Subcutaneous abdominal adipose tissue (tissue), 5 donors: ENCODE results near the gene VIT.

Experiments used
- H3K27ac ChIP-seq: one replicate; pipeline ENCODE4 v1.7.0; 2013; ENCODE audit warnings: low read depth, mild to moderate bottlenecking, inconsistent platforms, low read length, moderate library complexity
- H3K27me3 ChIP-seq, 5 donors: one replicate each; pipeline ENCODE4 v1.7.0; 2013; ENCODE audit warnings: low read length in 5 of 5, inconsistent platforms in 1 of 5; ENCODE audit not compliant: control insufficient read depth in 5 of 5, insufficient read depth in 4 of 5
- H3K36me3 ChIP-seq, 5 donors: one replicate each; pipeline ENCODE4 v1.7.0; 2013; ENCODE audit warnings: low read length in 5 of 5; ENCODE audit not compliant: control insufficient read depth in 5 of 5, insufficient read depth in 5 of 5
- H3K4me1 ChIP-seq, 5 donors: one replicate each; pipeline ENCODE4 v1.7.0; 2013; ENCODE audit warnings: low read length in 5 of 5, mild to moderate bottlenecking in 3 of 5, moderate library complexity in 1 of 5; ENCODE audit not compliant: control insufficient read depth in 5 of 5, insufficient read depth in 5 of 5
- H3K4me3 ChIP-seq, 5 donors: one replicate each; pipeline ENCODE4 v1.7.0; 2013; ENCODE audit warnings: low read length in 5 of 5, low read depth in 1 of 5
- H3K9ac ChIP-seq, 5 donors: one replicate each; pipeline ENCODE4 v1.7.0; 2013; ENCODE audit warnings: low read length in 5 of 5, mild to moderate bottlenecking in 4 of 5, moderate library complexity in 3 of 5
- H3K9me3 ChIP-seq, 5 donors: one replicate each; pipeline ENCODE4 v1.7.0; 2013; ENCODE audit warnings: low read length in 5 of 5; ENCODE audit not compliant: control insufficient read depth in 5 of 5
- donor health status: healthy.
- donor health status: healthy.
- donor health status: healthy.
- donor health status: healthy.
- donor health status: healthy.

The VIT gene

DNA sequence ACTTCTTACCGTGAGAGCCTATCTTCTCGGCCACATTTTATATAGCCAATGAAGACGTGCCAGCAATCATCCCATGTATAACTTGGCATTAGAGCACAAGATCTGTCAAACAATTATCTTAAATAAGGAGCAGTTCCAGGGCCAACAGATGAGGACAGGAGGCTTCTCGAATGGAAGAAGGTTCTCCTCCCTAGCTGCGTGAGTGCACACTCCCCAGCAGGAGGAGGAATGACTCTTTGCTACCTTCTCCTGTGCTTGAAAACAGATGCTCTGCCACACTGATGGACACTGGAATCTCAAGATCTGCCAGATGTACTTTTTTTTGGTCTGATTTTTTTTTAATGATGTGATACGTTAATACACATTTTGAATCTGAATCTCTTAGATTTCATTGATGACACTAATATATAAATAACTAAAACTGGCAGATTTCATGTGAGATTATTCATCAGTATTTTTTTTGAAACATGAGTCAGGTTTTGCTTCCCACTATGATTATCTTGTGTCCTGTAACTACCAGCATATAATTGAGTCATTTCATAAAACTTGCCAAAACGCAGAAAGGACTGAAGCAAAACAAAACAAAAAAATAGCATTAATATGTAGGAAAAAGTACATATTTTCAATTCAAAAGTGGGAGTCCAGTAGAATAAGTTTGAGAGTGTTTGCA lies 626 bp upstream of the VIT start:
- Histone ChIP-seq H3K9me3 (no peaks in the 10 kb centered on the region), H3K9ac (no peak overlapping the region), H3K27me3 (no peaks in the 10 kb centered on the region), H3K27ac (peak overlapping the region; percentile 51), H3K4me1 (peaks cover 0 to 32% (median 7%) of the 10 kb centered on the region in 5 donors), H3K36me3 (no peaks in the 10 kb centered on the region), H3K4me3 (no peak overlapping the region)

DNA sequence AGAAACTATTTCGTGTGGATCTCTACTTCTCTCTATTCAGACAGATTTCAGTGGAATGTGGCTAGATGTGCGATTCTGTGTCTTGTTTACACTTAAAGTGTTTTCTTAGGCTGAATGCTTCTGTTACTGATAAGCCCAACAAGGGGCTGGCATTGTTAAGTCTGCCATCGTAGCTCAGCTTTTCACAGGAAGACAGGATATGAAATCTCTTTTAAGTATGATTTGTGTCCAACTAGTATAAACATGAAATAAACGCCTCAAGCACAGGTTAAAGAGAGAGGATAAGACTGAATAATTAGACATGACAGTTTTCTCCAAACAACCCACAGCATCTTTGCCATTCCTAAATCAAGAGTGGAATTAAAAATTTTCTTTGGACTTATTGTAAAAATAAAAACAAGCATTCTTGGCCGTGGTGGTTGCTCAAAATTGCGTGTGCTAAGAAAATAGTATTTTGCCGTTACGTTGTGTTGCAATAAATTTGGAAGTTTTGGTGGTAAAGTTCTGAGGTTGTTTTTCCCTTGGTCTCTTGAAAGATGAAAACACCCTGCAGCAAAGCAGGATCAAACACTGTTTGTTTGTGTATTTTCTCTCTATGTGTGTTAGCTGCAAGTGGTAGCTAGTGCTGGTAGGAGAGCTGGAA lies 1.0 kb downstream of the VIT start:
- H3K4me3 ChIP-seq, result peak overlapping the region; percentile 39 to 60 (median 46)

DNA sequence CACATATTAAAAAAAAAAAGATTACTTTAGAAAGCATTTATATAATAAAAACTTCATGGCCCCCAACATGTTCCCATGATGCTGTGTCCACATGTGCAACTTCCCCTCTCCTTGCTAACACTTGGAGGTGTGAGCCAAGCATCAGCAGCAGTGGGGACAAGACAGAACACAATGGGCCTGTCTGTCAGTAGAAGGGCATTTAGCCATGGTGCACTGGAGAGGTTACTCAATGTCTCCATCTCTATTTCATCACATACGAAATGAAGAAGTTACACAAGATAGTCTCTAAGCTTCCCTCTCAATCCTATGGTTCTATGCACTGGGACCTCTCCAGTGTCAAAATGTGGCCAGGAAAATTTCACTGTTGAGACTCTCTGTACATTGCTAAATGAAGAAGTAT lies 2.5 kb downstream of the VIT start:
- H3K4me3 ChIP-seq, result no peak overlapping the region
- H3K27ac ChIP-seq, result no peak overlapping the region
- no peaks in the 10 kb centered on the region for H3K36me3 ChIP-seq
- peaks cover 0 to 32% (median 7%) of the 10 kb centered on the region in 5 donors for H3K4me1 ChIP-seq
- no peaks in the 10 kb centered on the region for H3K27me3 ChIP-seq
- H3K9ac ChIP-seq, result no peak overlapping the region
- H3K9me3 ChIP-seq, result no peaks in the 10 kb centered on the region

More for the DNA sequence above, 1.0 kb downstream of the VIT start:
- Histone ChIP-seq H3K4me1 (peaks cover 0 to 32% (median 7%) of the 10 kb centered on the region in 5 donors), H3K27ac (peak overlapping the region; percentile 26), H3K9ac (peak overlapping the region in 2 of 5 donors; percentile 43 to 45), H3K9me3 (no peaks in the 10 kb centered on the region), H3K27me3 (no peaks in the 10 kb centered on the region), H3K36me3 (no peaks in the 10 kb centered on the region)

DNA sequence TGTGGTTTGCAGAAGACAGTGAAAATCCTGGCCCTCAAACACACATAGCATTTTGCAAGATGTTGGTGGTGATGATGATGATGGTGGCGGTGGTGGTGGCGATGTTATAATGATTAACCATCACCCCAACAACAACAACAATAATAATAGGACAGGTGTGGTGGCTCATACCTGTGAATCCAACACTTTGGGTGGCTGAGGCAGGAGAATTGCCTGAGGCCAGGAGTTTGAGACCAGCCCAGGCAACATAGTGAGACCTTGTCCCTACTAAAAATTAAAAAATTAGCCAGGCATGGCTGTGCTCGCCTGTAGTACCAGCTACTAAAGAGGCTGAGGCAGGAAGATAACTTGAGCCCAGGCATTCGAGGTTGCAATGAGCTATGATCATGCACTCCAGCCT lies 3.8 kb downstream of the VIT start:
- Histone ChIP-seq H3K27me3 (no peaks in the 10 kb centered on the region), H3K4me1 (peaks cover 3 to 41% (median 19%) of the 10 kb centered on the region in 5 donors), H3K27ac (no peak overlapping the region), H3K9me3 (no peaks in the 10 kb centered on the region), H3K36me3 (no peaks in the 10 kb centered on the region), H3K4me3 (no peak overlapping the region), H3K9ac (no peak overlapping the region)

DNA sequence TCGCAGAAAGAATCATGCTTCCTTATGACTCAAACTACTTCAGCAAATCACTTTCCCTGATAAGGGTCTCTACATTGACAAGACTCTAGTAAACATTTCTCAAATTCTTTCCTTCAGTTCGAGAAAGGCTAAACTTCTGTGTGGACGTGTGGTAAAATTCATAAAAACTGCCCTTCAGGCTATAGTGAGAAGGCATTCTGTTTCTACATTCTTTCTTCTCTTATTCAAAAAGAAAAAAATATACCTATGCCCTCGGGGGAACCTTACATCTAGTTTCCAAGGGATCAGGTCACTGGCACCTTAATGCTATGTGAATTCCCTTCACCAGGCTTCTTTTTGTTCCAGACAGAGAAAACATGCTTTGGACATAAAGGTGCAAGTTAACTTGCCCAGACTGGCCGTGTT lies 4.9 kb downstream of the VIT start:
- Histone ChIP-seq H3K27ac (no peak overlapping the region), H3K36me3 (no peaks in the 10 kb centered on the region), H3K9ac (no peak overlapping the region), H3K4me1 (peaks cover 8 to 48% (median 30%) of the 10 kb centered on the region in 5 donors), H3K27me3 (no peaks in the 10 kb centered on the region), H3K4me3 (no peak overlapping the region), H3K9me3 (no peaks in the 10 kb centered on the region)

DNA sequence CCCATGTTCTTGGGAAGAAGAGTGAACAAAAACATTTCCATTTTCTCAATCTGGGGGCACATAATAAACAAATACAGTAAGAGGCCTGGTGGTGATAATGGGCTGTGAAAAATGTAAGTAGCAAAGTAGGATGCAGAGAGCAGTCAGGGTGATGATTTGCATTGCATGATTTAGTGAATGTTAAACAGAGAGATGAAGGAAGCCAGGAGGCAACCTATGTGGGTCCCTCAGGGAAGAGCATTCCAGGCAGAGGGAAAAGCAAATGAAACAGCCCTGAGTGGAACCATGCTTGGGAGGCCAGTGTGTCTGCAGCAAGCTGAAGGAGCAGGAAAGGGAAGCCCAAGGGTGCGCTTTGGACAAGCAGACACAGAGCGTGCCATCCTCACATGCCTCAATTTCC lies 5.4 kb downstream of the VIT start:
- Histone ChIP-seq H3K4me3 (no peak overlapping the region), H3K27me3 (no peaks in the 10 kb centered on the region), H3K27ac (no peak overlapping the region), H3K4me1 (peaks cover 8 to 50% (median 35%) of the 10 kb centered on the region in 5 donors), H3K9me3 (no peaks in the 10 kb centered on the region), H3K9ac (no peak overlapping the region), H3K36me3 (no peaks in the 10 kb centered on the region)

- H3K9ac ChIP-seq, result no peak overlapping the region
- peaks cover 8 to 51% (median 44%) of the 10 kb centered on the region in 5 donors for H3K4me1 ChIP-seq
- no peaks in the 10 kb centered on the region for H3K27me3 ChIP-seq
- H3K4me3 ChIP-seq, result no peak overlapping the region
- H3K9me3 ChIP-seq, result no peaks in the 10 kb centered on the region
- H3K36me3 ChIP-seq, result no peaks in the 10 kb centered on the region
- H3K27ac ChIP-seq, result no peak overlapping the region
Measured at GRCh38 chr2:36702781-36703180, 6.3 kb downstream of the VIT start.

GRCh38 chr2:36704475-36705150 lies 8.1 kb downstream of the VIT start:
- Histone ChIP-seq H3K4me3 (no peak overlapping the region), H3K4me1 (peaks cover 8 to 46% (median 40%) of the 10 kb centered on the region in 5 donors), H3K27me3 (no peaks in the 10 kb centered on the region), H3K27ac (no peak overlapping the region), H3K9ac (peak overlapping the region in 1 of 5 donors; percentile 19), H3K36me3 (no peaks in the 10 kb centered on the region), H3K9me3 (no peaks in the 10 kb centered on the region)

DNA sequence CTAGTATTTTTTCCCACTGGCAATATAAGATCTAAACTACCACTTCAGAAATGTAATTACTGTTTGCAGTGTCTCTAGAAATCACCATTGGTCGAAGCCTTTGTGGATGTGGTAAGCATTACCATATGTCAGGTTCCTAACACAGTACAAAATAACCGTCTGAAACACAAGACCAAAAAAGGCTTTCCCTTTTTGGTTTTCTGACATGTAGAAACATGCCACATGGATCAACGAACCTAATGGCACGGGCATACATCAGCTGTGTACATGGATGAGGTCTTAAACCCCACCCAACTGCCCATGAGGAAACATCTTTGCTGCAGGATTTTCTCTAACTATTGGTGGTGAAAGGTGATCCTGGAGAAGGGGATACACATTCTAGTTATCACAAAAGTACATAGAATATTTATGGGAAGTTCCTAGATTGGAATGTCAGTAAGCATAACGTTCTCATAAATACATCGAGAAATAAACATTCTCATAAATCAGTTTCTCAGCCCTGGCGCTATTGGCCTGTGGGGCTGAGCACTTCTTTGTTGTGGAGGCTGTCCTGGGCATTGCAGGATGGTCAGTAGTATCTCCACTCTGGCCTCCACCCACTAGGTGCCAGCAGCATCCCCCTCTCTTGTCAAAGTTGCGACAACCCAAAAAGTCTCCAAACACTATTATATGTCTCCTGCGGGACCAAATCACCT lies 9.0 kb downstream of the VIT start:
- no peak overlapping the region for H3K9ac ChIP-seq
- no peaks in the 10 kb centered on the region for H3K27me3 ChIP-seq
- peak overlapping the region; percentile 51 for H3K27ac ChIP-seq
- no peak overlapping the region for H3K4me3 ChIP-seq
- peaks cover 0 to 1% (median 0%) of the 10 kb centered on the region in 5 donors for H3K9me3 ChIP-seq
- peaks cover 8 to 46% (median 40%) of the 10 kb centered on the region in 5 donors for H3K4me1 ChIP-seq
- no peaks in the 10 kb centered on the region for H3K36me3 ChIP-seq
